Activated naive CD8-positive, alpha-beta T cell treated with anti-CD3 and anti-CD28 coated beads for 36 hours (primary cell): ENCODE measurements around the gene AKT3. TPM values are rescaled to one million over a fixed set of nuclear protein-coding genes. Genes with fewer than 3 reads are reported as not detected.

Experiments used
- DNase-seq: peaks from one replicate; pipeline ENCODE4 v3.0.0; 2021
- H3K27ac Mint-ChIP-seq: one replicate; pipeline ENCODE4 v1.8.0; 2022; ENCODE audit warnings: mild to moderate bottlenecking, moderate library complexity, mixed read lengths
- H3K27me3 Mint-ChIP-seq: one replicate; pipeline ENCODE4 v1.8.0; 2022; ENCODE audit warnings: mild to moderate bottlenecking, mixed read lengths
- H3K36me3 Mint-ChIP-seq: one replicate; pipeline ENCODE4 v1.8.0; 2021; ENCODE audit warnings: mild to moderate bottlenecking, mixed read lengths
- H3K4me1 Mint-ChIP-seq: one replicate; pipeline ENCODE4 v1.8.0; 2021; ENCODE audit warnings: mixed read lengths
- H3K4me3 Mint-ChIP-seq: one replicate; pipeline ENCODE4 v1.8.0; 2022; ENCODE audit warnings: mild to moderate bottlenecking, moderate library complexity, mixed read lengths
- H3K9me3 Mint-ChIP-seq: one replicate; pipeline ENCODE4 v1.8.0; 2022; ENCODE audit warnings: mixed read lengths
- total RNA-seq, 2 experiments: library from RNA; stranded (reverse); gene quantifications; one replicate each; pipeline ENCODE4 v1.2.3, GENCODE V29; 2021

Gene AKT3
- total RNA-seq, 2 experiments from 2014 or later: 19.1 to 21.5 TPM

DNA sequence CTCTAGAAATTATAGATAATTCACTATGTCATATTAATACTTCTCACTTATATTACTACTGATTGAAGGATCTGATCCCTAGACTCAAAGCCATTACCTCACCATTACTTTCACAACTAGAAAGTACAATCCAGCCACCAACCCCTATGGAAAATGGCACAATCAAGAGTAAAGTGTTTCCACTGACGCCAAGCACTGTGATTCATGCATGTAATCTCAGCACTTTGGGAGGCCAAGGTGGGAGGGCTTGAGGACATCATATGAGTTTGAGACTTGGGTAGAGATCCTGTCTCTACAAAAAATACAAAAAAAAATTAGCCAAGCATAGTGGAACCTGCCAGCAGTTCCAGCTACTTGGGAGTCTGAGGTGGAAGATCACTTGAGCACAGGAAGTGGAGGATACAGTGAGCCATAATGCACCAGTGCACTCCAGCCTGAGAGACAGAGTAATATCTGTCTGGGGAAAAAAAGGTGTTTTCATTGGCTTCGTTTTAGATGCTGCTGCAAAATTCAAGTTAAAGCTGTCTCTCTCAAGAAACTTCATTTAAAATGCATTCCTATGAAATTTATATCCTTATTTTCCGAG, 126.5 kb downstream of the AKT3 start:
- Mint-ChIP-seq H3K9me3 (no peaks in the 10 kb centered on the region), H3K4me3 (no peak overlapping the region), H3K27me3 (no peaks in the 10 kb centered on the region), H3K36me3 (peaks cover 18% of the 10 kb centered on the region), H3K4me1 (peaks cover 27% of the 10 kb centered on the region), H3K27ac (no peak overlapping the region)
- peak; percentile 4 for DNase-seq

DNA sequence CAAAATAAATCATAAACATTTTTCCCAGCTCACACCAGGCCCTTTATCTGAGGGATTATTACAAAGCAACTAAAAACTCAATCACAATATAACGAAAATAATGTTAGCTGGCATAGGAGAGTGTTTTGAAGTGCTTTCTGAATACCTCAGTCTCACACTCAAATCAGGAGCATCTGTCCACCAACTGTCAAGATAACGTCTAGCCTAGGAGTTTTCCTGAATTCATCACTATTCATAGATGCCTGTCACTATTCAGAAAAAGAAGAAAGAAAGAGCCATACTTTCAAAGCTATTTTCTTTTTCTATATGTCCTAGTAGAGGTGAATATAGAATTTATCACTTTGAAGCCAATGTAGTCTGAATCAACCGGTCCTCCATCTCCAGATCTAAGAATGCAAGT, 127.0 kb downstream of the AKT3 start:
- H3K36me3 Mint-ChIP-seq: peaks cover 16% of the 10 kb centered on the region
- no peak overlapping the region for H3K27ac Mint-ChIP-seq
- H3K4me1 Mint-ChIP-seq: peaks cover 26% of the 10 kb centered on the region
- H3K9me3 Mint-ChIP-seq: no peaks in the 10 kb centered on the region
- DNase-seq: no peak
- H3K4me3 Mint-ChIP-seq: no peak overlapping the region
- H3K27me3 Mint-ChIP-seq: no peaks in the 10 kb centered on the region

- Mint-ChIP-seq H3K4me3 (no peak overlapping the region), H3K4me1 (peaks cover 23% of the 10 kb centered on the region), H3K9me3 (no peaks in the 10 kb centered on the region), H3K27ac (no peak overlapping the region), H3K27me3 (no peaks in the 10 kb centered on the region), H3K36me3 (peaks cover 12% of the 10 kb centered on the region)
- DNase-seq: no peak
These were observed 130.6 kb downstream of the AKT3 start for GRCh38 chr1:243719476-243719875.

- peaks cover 22% of the 10 kb centered on the region for H3K4me1 Mint-ChIP-seq
- no peak for DNase-seq
- peaks cover 12% of the 10 kb centered on the region for H3K36me3 Mint-ChIP-seq
These were observed 131.2 kb downstream of the AKT3 start for GRCh38 chr1:243718893-243719292.

GRCh38 chr1:243718022-243718421, 132.0 kb downstream of the AKT3 start:
- no peaks in the 10 kb centered on the region for H3K27me3 Mint-ChIP-seq
- H3K27ac Mint-ChIP-seq: no peak overlapping the region
- peaks cover 20% of the 10 kb centered on the region for H3K4me1 Mint-ChIP-seq

More at GRCh38 chr1:243718893-243719292, 131.2 kb downstream of the AKT3 start:
- Mint-ChIP-seq H3K9me3 (no peaks in the 10 kb centered on the region), H3K4me3 (no peak overlapping the region), H3K27me3 (no peaks in the 10 kb centered on the region), H3K27ac (no peak overlapping the region)

DNA sequence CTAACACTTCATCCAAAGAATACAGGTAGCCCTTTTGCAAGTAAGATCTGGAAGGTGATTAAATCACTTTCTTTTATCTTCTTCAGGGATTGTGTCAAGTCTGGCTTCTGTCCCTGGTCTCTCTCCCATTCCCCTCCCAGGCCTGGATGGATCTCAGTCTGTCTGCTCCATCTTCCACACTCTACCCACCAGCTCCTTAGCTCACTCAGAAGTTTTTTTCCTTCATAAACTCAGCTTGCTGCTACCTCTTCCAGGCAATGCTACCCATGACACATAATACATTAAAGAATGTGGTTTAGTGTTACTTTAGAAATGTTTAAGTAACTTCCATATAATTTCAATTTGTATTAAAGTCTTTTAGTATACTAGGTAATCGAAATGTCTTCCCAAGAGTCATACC, 133.1 kb downstream of the AKT3 start:
- Mint-ChIP-seq H3K27me3 (no peaks in the 10 kb centered on the region), H3K27ac (no peak overlapping the region), H3K9me3 (no peaks in the 10 kb centered on the region), H3K36me3 (peaks cover 11% of the 10 kb centered on the region), H3K4me3 (no peak overlapping the region), H3K4me1 (peaks cover 22% of the 10 kb centered on the region)
- DNase-seq: no peak

More at GRCh38 chr1:243718022-243718421, 132.0 kb downstream of the AKT3 start:
- Mint-ChIP-seq H3K9me3 (no peaks in the 10 kb centered on the region), H3K36me3 (peaks cover 10% of the 10 kb centered on the region), H3K4me3 (no peak overlapping the region)
- no peak for DNase-seq

- Mint-ChIP-seq H3K27me3 (no peaks in the 10 kb centered on the region), H3K36me3 (peaks cover 10% of the 10 kb centered on the region), H3K4me3 (no peak overlapping the region), H3K4me1 (peaks cover 27% of the 10 kb centered on the region), H3K27ac (no peak overlapping the region), H3K9me3 (no peaks in the 10 kb centered on the region)
- no peak for DNase-seq
These were observed 134.8 kb downstream of the AKT3 start for GRCh38 chr1:243715285-243715684.

DNA sequence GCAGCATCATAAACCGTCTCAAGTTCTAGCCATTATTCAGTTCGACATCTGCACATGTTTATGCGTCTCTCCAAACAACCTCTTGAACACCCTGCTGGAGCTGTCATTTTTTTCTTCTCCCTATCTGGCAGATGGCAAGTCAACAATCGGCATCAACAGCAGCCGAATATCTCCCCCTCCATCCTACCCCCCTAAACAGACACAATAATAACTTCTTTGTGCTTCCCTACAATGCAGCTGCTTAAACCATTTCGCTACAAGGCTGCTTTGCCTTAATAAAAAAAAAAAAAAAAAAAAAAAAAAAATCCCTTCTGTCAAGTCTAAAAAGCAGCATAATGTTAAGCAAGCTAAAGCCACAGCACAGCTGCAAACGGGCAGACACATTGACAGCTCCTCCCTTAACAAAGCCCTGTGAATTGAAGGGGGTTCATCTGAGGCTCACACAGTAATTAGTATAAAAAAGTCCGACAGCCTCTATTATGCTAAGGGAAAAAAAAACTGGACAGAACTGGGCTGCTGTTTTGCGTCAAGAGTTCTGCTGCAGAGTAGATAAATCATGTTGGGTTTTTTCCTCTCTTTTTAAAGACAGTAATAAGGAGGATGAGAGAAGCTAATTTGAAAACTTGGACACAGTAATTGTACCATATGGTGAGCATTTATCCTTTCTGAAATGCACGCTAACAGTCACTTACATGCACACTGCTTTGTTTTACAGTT, 136.4 kb downstream of the AKT3 start:
- Mint-ChIP-seq H3K4me3 (no peak overlapping the region), H3K27ac (no peak overlapping the region), H3K4me1 (peaks cover 25% of the 10 kb centered on the region), H3K9me3 (no peaks in the 10 kb centered on the region), H3K27me3 (no peaks in the 10 kb centered on the region), H3K36me3 (peaks cover 2% of the 10 kb centered on the region)
- no peak for DNase-seq

- Mint-ChIP-seq H3K9me3 (no peaks in the 10 kb centered on the region), H3K4me3 (no peak overlapping the region), H3K36me3 (peaks cover 2% of the 10 kb centered on the region), H3K4me1 (peaks cover 25% of the 10 kb centered on the region), H3K27me3 (no peaks in the 10 kb centered on the region), H3K27ac (no peak overlapping the region)
- no peak for DNase-seq
These were observed 137.1 kb downstream of the AKT3 start for GRCh38 chr1:243712941-243713340.

- H3K9me3 Mint-ChIP-seq: no peaks in the 10 kb centered on the region
- H3K27me3 Mint-ChIP-seq: no peaks in the 10 kb centered on the region
- H3K4me1 Mint-ChIP-seq: peaks cover 25% of the 10 kb centered on the region
- peaks cover 2% of the 10 kb centered on the region for H3K36me3 Mint-ChIP-seq
- no peak for DNase-seq
- no peak overlapping the region for H3K4me3 Mint-ChIP-seq
- no peak overlapping the region for H3K27ac Mint-ChIP-seq
These were observed 137.8 kb downstream of the AKT3 start for GRCh38 chr1:243712242-243712641.

GRCh38 chr1:243710467-243710866, 139.6 kb downstream of the AKT3 start:
- Mint-ChIP-seq H3K4me3 (no peak overlapping the region), H3K9me3 (no peaks in the 10 kb centered on the region), H3K36me3 (peaks cover 2% of the 10 kb centered on the region), H3K27me3 (no peaks in the 10 kb centered on the region), H3K27ac (no peak overlapping the region), H3K4me1 (peaks cover 24% of the 10 kb centered on the region)
- no peak for DNase-seq

DNA sequence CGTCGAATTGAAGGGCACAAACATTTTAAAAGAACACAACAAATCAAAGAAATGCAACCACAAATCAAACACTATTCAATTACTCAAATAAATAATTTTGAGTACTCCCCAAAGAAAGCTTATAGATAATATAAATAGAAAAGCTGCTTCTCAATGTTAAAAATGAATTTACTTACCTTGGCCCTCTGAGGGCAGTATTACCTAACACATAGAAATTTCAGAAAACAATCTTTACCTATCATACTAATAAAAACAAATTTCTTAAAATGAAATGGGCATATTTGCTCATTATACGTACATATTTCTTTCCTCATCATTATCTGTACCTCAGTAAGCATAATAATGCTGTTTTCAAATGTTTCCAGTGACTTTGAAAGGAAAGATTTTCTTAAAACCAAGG, 141.8 kb downstream of the AKT3 start:
- no peaks in the 10 kb centered on the region for H3K27me3 Mint-ChIP-seq
- DNase-seq: no peak
- no peak overlapping the region for H3K27ac Mint-ChIP-seq
- H3K4me3 Mint-ChIP-seq: no peak overlapping the region
- H3K4me1 Mint-ChIP-seq: peaks cover 14% of the 10 kb centered on the region
- peaks cover 2% of the 10 kb centered on the region for H3K36me3 Mint-ChIP-seq
- H3K9me3 Mint-ChIP-seq: no peaks in the 10 kb centered on the region

DNA sequence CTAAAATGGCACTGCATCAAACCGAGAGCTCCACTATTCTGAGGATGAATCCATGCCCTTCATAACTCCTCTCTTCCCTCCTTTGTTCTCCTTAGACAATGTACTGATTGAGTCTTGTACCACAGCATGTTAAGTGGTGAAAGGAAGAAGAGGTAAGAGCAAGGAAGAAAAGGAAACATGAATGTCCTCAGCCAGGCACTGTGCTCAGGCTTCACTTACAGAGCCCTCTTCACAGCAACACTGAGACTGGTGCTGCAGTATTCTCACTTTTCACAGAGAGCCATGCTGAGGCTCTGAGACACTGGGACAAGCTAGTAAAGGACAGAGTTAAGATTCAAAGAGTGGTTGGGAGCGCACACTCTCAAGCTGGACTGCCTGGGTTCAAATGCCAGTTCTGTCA, 143.5 kb downstream of the AKT3 start:
- H3K27ac Mint-ChIP-seq: no peak overlapping the region
- H3K9me3 Mint-ChIP-seq: no peaks in the 10 kb centered on the region
- H3K4me3 Mint-ChIP-seq: no peak overlapping the region
- no peaks in the 10 kb centered on the region for H3K27me3 Mint-ChIP-seq
- DNase-seq: no peak
- H3K4me1 Mint-ChIP-seq: peaks cover 5% of the 10 kb centered on the region
- H3K36me3 Mint-ChIP-seq: no peaks in the 10 kb centered on the region

- Mint-ChIP-seq H3K36me3 (no peaks in the 10 kb centered on the region), H3K9me3 (no peaks in the 10 kb centered on the region), H3K27me3 (no peaks in the 10 kb centered on the region), H3K4me3 (no peak overlapping the region), H3K4me1 (peaks cover 4% of the 10 kb centered on the region), H3K27ac (no peak overlapping the region)
- no peak for DNase-seq
These were observed 144.5 kb downstream of the AKT3 start for GRCh38 chr1:243705585-243705984.

- Mint-ChIP-seq H3K27me3 (no peaks in the 10 kb centered on the region), H3K27ac (no peak overlapping the region), H3K4me3 (no peak overlapping the region), H3K4me1 (no peaks in the 10 kb centered on the region), H3K9me3 (no peaks in the 10 kb centered on the region), H3K36me3 (no peaks in the 10 kb centered on the region)
- no peak for DNase-seq
These were observed 148.2 kb downstream of the AKT3 start for GRCh38 chr1:243701872-243702271.

DNA sequence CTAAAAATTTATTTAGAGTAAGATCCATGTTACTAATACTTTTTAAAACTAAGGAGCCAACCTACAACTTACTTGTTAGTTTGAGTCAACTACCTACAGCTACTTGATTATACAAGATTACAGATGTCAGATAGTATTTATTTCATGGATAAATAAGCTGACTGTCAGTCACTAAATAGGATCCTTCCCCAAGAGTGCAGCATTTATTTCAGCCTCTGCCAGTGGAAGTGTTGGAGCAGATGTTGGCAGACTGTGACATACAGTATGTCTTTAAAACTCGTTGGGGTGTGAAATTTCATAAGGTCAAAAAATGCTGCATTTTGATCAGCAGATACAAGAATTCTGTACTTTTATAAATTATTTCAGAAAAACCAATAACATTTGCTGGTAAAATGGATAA, 156.2 kb downstream of the AKT3 start:
- Mint-ChIP-seq H3K27ac (no peak overlapping the region), H3K9me3 (no peaks in the 10 kb centered on the region), H3K4me3 (no peak overlapping the region), H3K27me3 (no peaks in the 10 kb centered on the region), H3K4me1 (no peaks in the 10 kb centered on the region), H3K36me3 (peaks cover 17% of the 10 kb centered on the region)
- no peak for DNase-seq
